Spleen (tissue), 7 donors: ENCODE data around the gene CCDC170.

Experiments used
- POLR2A ChIP-seq, 3 donors: fragments of 450-650 bp; IDR thresholded peaks; one replicate each; pipeline ENCODE4 v1.5.1; 2017; ENCODE audit warnings: antibody characterized with exemption in 3 of 3, mild to moderate bottlenecking in 1 of 3
- POLR2AphosphoS5 ChIP-seq, 3 donors: sonication (generic); formaldehyde crosslinking; IDR thresholded peaks; one replicate each; pipeline ENCODE4 v1.5.1; 2017; ENCODE audit warnings: antibody characterized with exemption in 3 of 3
- TF ChIP-seq, protein P1 (sequence below), 11 experiments: fragments of 200-600 bp in 7 of 11; fragments of 450-650 bp in 4 of 11; sonication (generic) in 4 of 11; IDR thresholded peaks in 8 of 11; conservative IDR thresholded peaks in 3 of 11; 1 replicate in 7 of 11; 2 replicates in 4 of 11; pipeline versions ENCODE4 v1.4.0 to v1.8.0; 2016 to 2021; ENCODE audit warnings: antibody characterized with exemption in 11 of 11, inconsistent platforms in 4 of 11, mild to moderate bottlenecking in 1 of 11
- donor health status: DM: no; HTN: no; CAD: no; lungs with moderate emphysema.
- donor health status: DM: no; HTN: no; CAD: no.
- donor health status: DM: no; HTN: no; CAD: no.

DNA sequence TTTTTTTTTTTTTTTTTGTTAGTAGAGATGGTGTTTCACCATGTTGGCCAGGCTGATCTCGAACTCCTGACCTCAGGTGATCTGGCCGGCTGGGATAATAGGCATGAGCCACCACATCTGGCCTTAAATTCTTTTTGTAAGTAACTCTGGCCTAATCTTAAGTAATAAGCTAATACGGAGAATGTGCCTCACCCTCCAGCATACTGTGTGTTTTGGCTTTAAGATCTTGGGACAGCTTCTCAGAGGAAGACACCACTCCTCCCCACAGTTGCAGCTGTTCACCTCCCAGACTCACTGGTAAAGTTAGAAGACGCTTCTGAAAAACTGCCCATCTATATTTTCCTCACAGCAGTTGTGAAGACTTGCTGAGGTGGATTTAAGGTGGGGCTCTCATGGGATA lies 120.8 kb downstream of the CCDC170 start:
- TF ChIP-seq, protein P1, sequence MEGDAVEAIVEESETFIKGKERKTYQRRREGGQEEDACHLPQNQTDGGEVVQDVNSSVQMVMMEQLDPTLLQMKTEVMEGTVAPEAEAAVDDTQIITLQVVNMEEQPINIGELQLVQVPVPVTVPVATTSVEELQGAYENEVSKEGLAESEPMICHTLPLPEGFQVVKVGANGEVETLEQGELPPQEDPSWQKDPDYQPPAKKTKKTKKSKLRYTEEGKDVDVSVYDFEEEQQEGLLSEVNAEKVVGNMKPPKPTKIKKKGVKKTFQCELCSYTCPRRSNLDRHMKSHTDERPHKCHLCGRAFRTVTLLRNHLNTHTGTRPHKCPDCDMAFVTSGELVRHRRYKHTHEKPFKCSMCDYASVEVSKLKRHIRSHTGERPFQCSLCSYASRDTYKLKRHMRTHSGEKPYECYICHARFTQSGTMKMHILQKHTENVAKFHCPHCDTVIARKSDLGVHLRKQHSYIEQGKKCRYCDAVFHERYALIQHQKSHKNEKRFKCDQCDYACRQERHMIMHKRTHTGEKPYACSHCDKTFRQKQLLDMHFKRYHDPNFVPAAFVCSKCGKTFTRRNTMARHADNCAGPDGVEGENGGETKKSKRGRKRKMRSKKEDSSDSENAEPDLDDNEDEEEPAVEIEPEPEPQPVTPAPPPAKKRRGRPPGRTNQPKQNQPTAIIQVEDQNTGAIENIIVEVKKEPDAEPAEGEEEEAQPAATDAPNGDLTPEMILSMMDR (IDR thresholded peaks at IDR 0.05 in 8 of 11, conservative IDR thresholded peaks at IDR 0.05 in 3 of 11) = no peak
- TF ChIP-seq POLR2A (IDR thresholded peaks at IDR 0.05) (no peak), POLR2AphosphoS5 (IDR thresholded peaks at IDR 0.05) (no peak)
